CD14-positive monocyte (primary cell): ENCODE results near the gene IMMT. TPM values are rescaled to one million over a fixed set of nuclear protein-coding genes. Genes with fewer than 3 reads are reported as not detected.

ENCODE experiments used
- DNase-seq, 3 donors: peaks; one replicate each; pipeline ENCODE4 v3.0.0-alpha.2; 2011 to 2022
- H2AFZ ChIP-seq: 2 replicates; pipeline ENCODE4 v1.6.0; 2012; ENCODE audit warnings: mild to moderate bottlenecking, low read depth, low read length, inconsistent platforms; ENCODE audit not compliant: insufficient read depth, poor library complexity, severe bottlenecking
- H3K27ac ChIP-seq, 2 donors: 1 replicate in 1 of 2; 2 replicates in 1 of 2; pipeline ENCODE4 v1.5.1; 2012 to 2013; ENCODE audit warnings: low read length in 2 of 2, control low read depth in 1 of 2, inconsistent platforms in 1 of 2, low read depth in 1 of 2, mild to moderate bottlenecking in 1 of 2
- H3K27me3 ChIP-seq, 2 donors: one replicate each; pipeline versions ENCODE4 v1.6.0 to v1.6.1; 2011 to 2013; ENCODE audit warnings: low read length in 2 of 2; ENCODE audit not compliant: control insufficient read depth in 2 of 2, insufficient read depth in 2 of 2
- H3K36me3 ChIP-seq, 2 donors: replicated peaks in 1 of 2; 1 replicate in 1 of 2; 2 replicates in 1 of 2; pipeline versions ENCODE4 v1.5.1 to v1.6.1; 2012 to 2013; ENCODE audit warnings: low read length in 2 of 2, control low read depth in 1 of 2, inconsistent platforms in 1 of 2, mild to moderate bottlenecking in 1 of 2; ENCODE audit not compliant: insufficient read depth in 2 of 2, control insufficient read depth in 1 of 2
- H3K4me1 ChIP-seq, 2 donors: 1 replicate in 1 of 2; 2 replicates in 1 of 2; pipeline versions ENCODE4 v1.5.1 to v1.6.1; 2012 to 2013; ENCODE audit warnings: low read length in 2 of 2, control low read depth in 1 of 2, inconsistent platforms in 1 of 2, mild to moderate bottlenecking in 1 of 2, moderate library complexity in 1 of 2; ENCODE audit not compliant: insufficient read depth in 2 of 2, control insufficient read depth in 1 of 2
- H3K4me2 ChIP-seq: replicated peaks from 2 replicates; pipeline ENCODE3; 2012; ENCODE audit warnings: low read length, moderate library complexity, mild to moderate bottlenecking; ENCODE audit not compliant: poor library complexity, severe bottlenecking; ENCODE audit errors: extremely low read depth
- H3K4me3 ChIP-seq, 3 experiments: fragments of 200-600 bp in 1 of 3; sonication (generic) in 1 of 3; replicated peaks in 1 of 3; 1 replicate in 2 of 3; 2 replicates in 1 of 3; pipeline ENCODE4 v1.5.1; 2011 to 2013; ENCODE audit warnings: low read length in 3 of 3, mild to moderate bottlenecking in 3 of 3, control low read depth in 2 of 3, low read depth in 2 of 3, inconsistent platforms in 1 of 3, moderate library complexity in 1 of 3
- H3K79me2 ChIP-seq: 2 replicates; pipeline ENCODE4 v1.6.0; 2012; ENCODE audit warnings: mild to moderate bottlenecking, control low read depth, inconsistent platforms, low read length, moderate library complexity; ENCODE audit not compliant: insufficient read depth
- H3K9ac ChIP-seq: 2 replicates; pipeline ENCODE4 v1.6.0; 2017; ENCODE audit warnings: low read length, mild to moderate bottlenecking; ENCODE audit not compliant: insufficient read depth, poor library complexity, severe bottlenecking
- H3K9me3 ChIP-seq, 2 donors: replicated peaks in 1 of 2; 1 replicate in 1 of 2; 2 replicates in 1 of 2; pipeline versions ENCODE4 v1.5.1 to v1.6.1; 2012 to 2013; ENCODE audit warnings: low read length in 2 of 2, control low read depth in 1 of 2; ENCODE audit not compliant: control insufficient read depth in 1 of 2, insufficient read depth in 1 of 2
- H4K20me1 ChIP-seq: 2 replicates; pipeline ENCODE4 v1.6.0; 2012; ENCODE audit warnings: mild to moderate bottlenecking, low read length, control low read depth, moderate library complexity; ENCODE audit not compliant: insufficient read depth
- H3K27ac Mint-ChIP-seq, 7 donors: one replicate each; pipeline ENCODE4 v1.8.0; 2020; ENCODE audit warnings: mild to moderate bottlenecking in 7 of 7, mixed read lengths in 7 of 7, moderate library complexity in 6 of 7, inconsistent platforms in 2 of 7
- H3K27me3 Mint-ChIP-seq, 3 donors: one replicate each; pipeline ENCODE4 v1.8.0; 2021 to 2022; ENCODE audit warnings: low read depth in 3 of 3, mild to moderate bottlenecking in 3 of 3, mixed read lengths in 3 of 3, moderate library complexity in 3 of 3, inconsistent platforms in 1 of 3
- H3K36me3 Mint-ChIP-seq, 2 donors: one replicate each; pipeline ENCODE4 v1.8.0; 2020; ENCODE audit warnings: mixed read lengths in 2 of 2, inconsistent platforms in 1 of 2, mild to moderate bottlenecking in 1 of 2
- H3K4me1 Mint-ChIP-seq: one replicate; pipeline ENCODE4 v1.8.0; 2020; ENCODE audit warnings: mild to moderate bottlenecking, mixed read lengths
- H3K4me3 Mint-ChIP-seq, 2 donors: one replicate each; pipeline ENCODE4 v1.8.0; 2020; ENCODE audit warnings: mild to moderate bottlenecking in 2 of 2, mixed read lengths in 2 of 2, moderate library complexity in 1 of 2
- H3K9me3 Mint-ChIP-seq, 7 donors: one replicate each; pipeline ENCODE4 v1.8.0; 2020 to 2022; ENCODE audit warnings: mixed read lengths in 7 of 7, mild to moderate bottlenecking in 6 of 7, moderate library complexity in 6 of 7, inconsistent platforms in 2 of 7
- WGBS: methylation state at CpG from one replicate; pipeline ENCODE4 v1.1.5; 2013; ENCODE audit warnings: missing lambda C conversion rate; ENCODE audit not compliant: insufficient coverage; 5-methylcytosine and 5-hydroxymethylcytosine counted together
- intact Hi-C, 2 donors: fragments of 100-400 bp; cut with micrococcal nuclease; formaldehyde crosslinking; loops; one replicate each; pipeline versions ENCODE4 v1.15.0 to v1.15.1; 2023
- polyA plus RNA-seq, 3 donors: library from polyadenylated mRNA; depleted of rRNA in 1 of 3; unstranded in 2 of 3; stranded (reverse) in 1 of 3; fragments of 300-500 nt in 2 of 3; fragments of >200 nt in 1 of 3; fragmentation: Illumina TruSeq in 2 of 3; gene quantifications; 1 replicate in 2 of 3; 2 replicates in 1 of 3; pipeline ENCODE4 v1.2.3, GENCODE V29; 2012 to 2021
- TF ChIP-seq, protein P1 (sequence below): fragments of 200-600 bp; IDR thresholded peaks from one replicate; pipeline ENCODE4 v1.8.0; 2022; ENCODE audit warnings: antibody characterized with exemption, mild to moderate bottlenecking

IMMT gene
- polyA plus RNA-seq, 3 donors: 24.3 to 54.0 (median 41.2) TPM

DNA sequence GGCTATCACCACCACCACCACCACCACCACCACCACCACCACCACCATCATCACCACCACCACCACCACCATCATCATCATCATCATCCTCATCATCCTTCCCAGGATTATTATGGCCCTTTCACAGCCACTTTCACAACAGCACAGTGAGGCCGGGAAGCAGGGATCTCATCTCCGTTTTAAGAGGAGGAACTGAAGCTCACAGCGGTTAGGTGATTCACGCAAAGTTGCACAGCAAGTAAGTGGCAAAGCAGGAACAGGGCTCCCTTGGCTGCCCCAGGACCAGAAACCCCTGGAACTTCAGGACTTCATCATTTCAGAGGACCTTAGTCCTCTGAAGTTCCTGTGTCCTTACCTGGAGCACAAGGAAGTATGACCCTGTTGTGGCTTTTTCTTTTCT lies 30.8 kb upstream of the IMMT start:
- Histone ChIP-seq H3K4me1 (peaks cover 41 to 46% of the 10 kb centered on the region in 2 donors), H3K27ac (peak overlapping the region; percentile 79 to 87), H3K27me3 (no peaks in the 10 kb centered on the region), H3K36me3 (no peaks in the 10 kb centered on the region), H3K9me3 (no peaks in the 10 kb centered on the region), H4K20me1 (no peaks in the 10 kb centered on the region), H2AFZ (no peak overlapping the region), H3K79me2 (no peaks in the 10 kb centered on the region), H3K9ac (no peak overlapping the region), H3K4me2 (peak overlapping the region; percentile 44), H3K4me3 (no peak overlapping the region)
- intact Hi-C loops: loop anchor here (10.0 kb wide), 2 partner anchors 139 to 219 kb away; partner anchors contain the start of gene KDM3A (in 1 of the 2)
- DNase-seq: peak; percentile 70 to 89 (median 77)
- Mint-ChIP-seq H3K4me1 (peaks cover 44% of the 10 kb centered on the region), H3K27me3 (peaks cover 0 to 1% (median 1%) of the 10 kb centered on the region in 3 donors), H3K27ac (peak overlapping the region; percentile 76 to 94 (median 90)), H3K4me3 (peak overlapping the region in 1 of 2 donors; percentile 60), H3K9me3 (no peaks in the 10 kb centered on the region), H3K36me3 (peaks cover 0 to 2% of the 10 kb centered on the region in 2 donors)
- 0% methylated on average over 4 of the region's 4 CpGs for WGBS
- TF ChIP-seq, protein P1, sequence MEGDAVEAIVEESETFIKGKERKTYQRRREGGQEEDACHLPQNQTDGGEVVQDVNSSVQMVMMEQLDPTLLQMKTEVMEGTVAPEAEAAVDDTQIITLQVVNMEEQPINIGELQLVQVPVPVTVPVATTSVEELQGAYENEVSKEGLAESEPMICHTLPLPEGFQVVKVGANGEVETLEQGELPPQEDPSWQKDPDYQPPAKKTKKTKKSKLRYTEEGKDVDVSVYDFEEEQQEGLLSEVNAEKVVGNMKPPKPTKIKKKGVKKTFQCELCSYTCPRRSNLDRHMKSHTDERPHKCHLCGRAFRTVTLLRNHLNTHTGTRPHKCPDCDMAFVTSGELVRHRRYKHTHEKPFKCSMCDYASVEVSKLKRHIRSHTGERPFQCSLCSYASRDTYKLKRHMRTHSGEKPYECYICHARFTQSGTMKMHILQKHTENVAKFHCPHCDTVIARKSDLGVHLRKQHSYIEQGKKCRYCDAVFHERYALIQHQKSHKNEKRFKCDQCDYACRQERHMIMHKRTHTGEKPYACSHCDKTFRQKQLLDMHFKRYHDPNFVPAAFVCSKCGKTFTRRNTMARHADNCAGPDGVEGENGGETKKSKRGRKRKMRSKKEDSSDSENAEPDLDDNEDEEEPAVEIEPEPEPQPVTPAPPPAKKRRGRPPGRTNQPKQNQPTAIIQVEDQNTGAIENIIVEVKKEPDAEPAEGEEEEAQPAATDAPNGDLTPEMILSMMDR: no peak

DNA sequence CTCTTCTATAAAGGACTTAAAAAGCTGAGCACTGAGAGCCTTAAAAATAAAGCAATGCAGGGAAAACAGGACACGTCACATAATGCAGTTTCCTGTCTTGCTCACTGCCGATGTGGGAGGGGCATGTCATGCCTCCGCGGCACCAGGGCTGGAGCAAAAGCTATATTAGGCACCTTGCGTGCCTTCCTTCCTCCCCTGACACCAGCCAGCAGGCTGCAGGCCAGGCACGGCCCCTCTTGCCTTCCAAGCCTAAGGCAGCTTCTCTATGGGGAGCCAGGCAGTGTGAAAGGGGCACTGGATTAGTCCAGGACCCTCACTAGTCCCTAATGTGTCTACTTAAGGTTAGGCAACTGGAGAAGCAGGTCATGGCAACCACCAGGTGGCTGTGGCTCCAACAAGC lies 30.3 kb upstream of the IMMT start:
- DNase-seq: peak; percentile 84 to 91 (median 85)
- Mint-ChIP-seq H3K4me1 (peaks cover 44% of the 10 kb centered on the region), H3K9me3 (no peaks in the 10 kb centered on the region), H3K36me3 (peaks cover 0 to 2% of the 10 kb centered on the region in 2 donors), H3K27me3 (peaks cover 0 to 1% (median 1%) of the 10 kb centered on the region in 3 donors), H3K27ac (peak overlapping the region; percentile 76 to 94 (median 90)), H3K4me3 (peak overlapping the region; percentile 6 to 76)
- 0% methylated on average over 3 of the region's 6 CpGs for WGBS
- Histone ChIP-seq H3K79me2 (no peaks in the 10 kb centered on the region), H3K9ac (no peak overlapping the region), H3K4me2 (peak overlapping the region; percentile 44), H3K4me3 (peak overlapping the region in 1 of 3 experiments; percentile 44), H2AFZ (peak overlapping the region; percentile 57), H3K4me1 (peaks cover 41 to 46% of the 10 kb centered on the region in 2 donors), H4K20me1 (no peaks in the 10 kb centered on the region), H3K27me3 (no peaks in the 10 kb centered on the region), H3K27ac (peak overlapping the region; percentile 79 to 87), H3K9me3 (no peaks in the 10 kb centered on the region), H3K36me3 (no peaks in the 10 kb centered on the region)
- TF ChIP-seq, protein P1: no peak
- intact Hi-C loops: loop anchor here (10.0 kb wide), 2 partner anchors 139 to 219 kb away; partner anchors contain the start of gene KDM3A (in 1 of the 2)
